D721Med (cell line): ENCODE measurements around the gene OR6V1.

Experiments used
- DNase-seq: peaks from one replicate; pipeline ENCODE4 v3.0.0; 2011; ENCODE audit warnings: low spot score; ENCODE audit not compliant: insufficient read length
- FAIRE-seq: peaks from 2 replicates; lab custom pipeline; 2011; peaks lifted over from hg19 to GRCh38; lab: Jason Lieb, UNC
- CTCF ChIP-seq: IDR thresholded peaks from 2 replicates; pipeline ENCODE4 v1.5.1; 2012; ENCODE audit warnings: mild to moderate bottlenecking, control low read depth; ENCODE audit not compliant: insufficient read depth; ENCODE audit errors: missing control alignments

The OR6V1 gene

DNA sequence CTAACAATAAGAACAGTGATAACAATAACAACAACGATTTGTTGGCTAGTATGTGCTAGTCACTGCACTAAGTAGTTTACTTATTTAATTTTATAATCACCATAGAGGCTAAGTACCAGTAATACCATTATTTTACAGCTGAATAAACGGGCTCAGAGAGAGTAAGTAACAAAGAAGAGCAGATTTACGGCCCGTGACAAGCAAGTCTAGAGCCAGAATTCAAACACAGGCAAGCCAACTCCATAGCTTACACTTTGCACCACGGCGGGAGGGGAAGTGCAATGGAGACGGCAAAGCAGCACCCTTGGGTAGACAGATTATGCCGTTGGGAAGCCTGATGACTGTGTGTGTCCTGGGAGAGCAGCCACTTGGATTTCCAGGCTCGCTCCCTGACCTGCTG lies 1.2 kb upstream of the OR6V1 start:
- no peak for FAIRE-seq
- DNase-seq: no peak
- no peak for TF ChIP-seq CTCF

GRCh38 chr7:143054621-143055020 lies 2.5 kb downstream of the OR6V1 start:
- no peak for FAIRE-seq
- DNase-seq: no peak
- no peak for TF ChIP-seq CTCF

DNA sequence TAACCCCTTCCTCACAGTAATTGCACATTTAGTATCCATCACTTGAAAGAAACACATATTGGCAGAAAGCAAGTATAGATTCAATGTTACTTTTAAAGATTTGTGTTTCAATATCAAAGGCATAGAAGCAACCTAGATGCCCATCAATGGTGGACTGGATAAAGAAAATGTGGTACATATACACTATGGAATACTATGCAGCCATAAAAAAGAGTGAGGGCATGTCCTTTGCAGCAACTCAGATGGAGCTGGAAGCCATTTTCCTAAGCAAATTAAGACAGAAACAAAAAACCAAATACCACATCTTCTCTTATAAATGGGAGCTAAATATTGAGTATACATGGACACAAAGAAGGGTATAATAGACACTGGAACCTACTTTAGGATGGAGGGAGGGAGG lies 3.6 kb downstream of the OR6V1 start:
- FAIRE-seq: no peak
- no peak for TF ChIP-seq CTCF
- DNase-seq: no peak

GRCh38 chr7:143063741-143064140 lies 11.6 kb downstream of the OR6V1 start:
- TF ChIP-seq CTCF: no peak
- FAIRE-seq (no peak), DNase-seq (no peak)

GRCh38 chr7:143068446-143068845 lies 16.3 kb downstream of the OR6V1 start:
- FAIRE-seq (no peak), DNase-seq (no peak)
- no peak for TF ChIP-seq CTCF

DNA sequence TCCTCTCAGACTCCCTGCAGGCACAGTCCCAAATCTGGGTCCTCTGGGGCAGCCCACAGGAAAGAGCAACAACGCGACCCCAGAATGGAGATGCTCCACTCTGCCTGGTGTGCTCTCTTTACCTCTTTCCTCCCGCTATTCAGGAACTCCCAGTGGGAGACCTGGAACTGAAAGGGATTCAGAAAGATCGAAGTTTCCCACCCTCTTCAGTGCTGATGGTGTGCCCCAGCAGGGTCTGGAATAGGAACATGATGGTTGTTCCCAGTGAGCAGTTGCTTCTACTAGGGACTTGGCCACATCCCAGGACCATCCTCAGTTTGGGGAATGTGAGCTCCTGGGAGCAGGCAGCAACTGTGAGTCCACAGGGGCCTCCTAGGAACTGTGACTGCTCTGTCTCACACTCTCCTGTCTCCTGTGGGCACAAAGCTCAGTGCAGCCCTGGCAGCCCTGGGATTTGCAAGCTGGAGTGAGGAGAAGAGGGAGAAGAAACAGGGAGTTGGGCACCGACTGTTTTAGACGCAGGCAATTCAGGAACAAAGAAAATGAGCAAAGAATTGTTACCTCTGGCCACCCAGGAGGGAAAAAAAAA lies 17.9 kb downstream of the OR6V1 start:
- no peak for DNase-seq
- FAIRE-seq: no peak
- TF ChIP-seq CTCF: no peak

GRCh38 chr7:143073556-143073955 lies 21.4 kb downstream of the OR6V1 start:
- no peak for DNase-seq
- no peak for TF ChIP-seq CTCF
- FAIRE-seq: no peak
